ENCODE measurements around the gene NFIC.

NFIC gene

DNA sequence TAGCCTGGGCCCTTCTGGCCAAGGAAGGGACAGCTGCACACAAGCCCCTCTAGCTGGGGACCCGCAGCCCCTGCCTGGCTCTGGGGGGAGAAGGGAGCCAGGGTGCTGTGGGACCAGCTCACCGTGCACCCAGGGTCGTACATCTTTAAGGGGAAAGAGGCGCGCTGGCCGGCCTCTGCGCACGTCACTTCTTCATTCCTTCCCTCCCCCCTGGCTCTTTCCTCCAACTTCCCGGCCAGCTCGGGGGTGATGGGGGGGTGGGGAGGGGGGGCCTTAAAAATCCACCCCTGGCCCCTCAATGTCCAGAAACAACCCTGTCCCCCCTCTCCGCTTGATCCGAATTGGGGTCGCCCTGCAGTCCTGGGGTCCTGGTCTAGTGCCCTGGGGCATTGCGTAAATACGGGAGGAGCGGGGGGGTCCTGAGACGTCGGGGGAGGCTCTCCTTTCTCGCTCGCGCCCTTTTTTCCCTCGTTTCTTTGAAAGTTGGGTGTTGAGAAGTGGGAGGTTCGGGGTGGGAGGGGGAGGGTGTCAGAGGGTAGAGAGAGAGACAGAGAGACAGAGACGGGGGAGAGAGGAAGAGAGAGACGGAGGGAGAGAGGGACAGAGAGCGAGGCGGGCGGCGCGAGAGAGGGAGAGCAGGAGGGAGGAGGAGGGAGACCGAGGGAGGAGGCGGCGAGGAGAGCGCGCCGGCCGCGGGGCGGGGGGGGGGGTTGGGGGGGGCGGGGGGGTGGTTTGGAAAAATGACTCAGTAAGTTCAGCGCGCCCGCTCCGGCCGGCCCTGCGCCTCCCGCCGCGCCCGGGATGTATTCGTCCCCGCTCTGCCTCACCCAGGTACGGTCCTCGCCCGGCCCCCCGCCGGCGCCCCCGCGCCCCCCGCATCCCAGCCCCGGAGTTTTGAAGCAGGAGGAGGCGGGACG lies at the start of gene NFIC:
TSS of gene NFIC (plus strand) at position 748 of the 917 bp plus-strand sequence. CDS start at position 802, 54 bp downstream.
- Histone ChIP-seq H3K79me2 (ENCODE audit: low read length) (no peaks in the 10 kb centered on the region), H3F3A (ENCODE audit: insufficient read depth, low read length) (no peaks in the 10 kb centered on the region), H4K20me1 (ENCODE audit: insufficient read depth, low read length) (no peaks in the 10 kb centered on the region), H2AFZ (ENCODE audit: low read length) (no peak within 1 kb of the TSS), H3K27ac (ENCODE audit: low read length) (no peak within 1 kb of the TSS), H3K9ac (ENCODE audit: low read length) (no peak within 1 kb of the TSS), H3K27me3 (replicated peaks; ENCODE audit: insufficient read depth, low read length) (peaks cover 93% of the 10 kb centered on the region), H3K4me3 (ENCODE audit: low read length) (no peak within 1 kb of the TSS), H3K36me3 (replicated peaks; ENCODE audit: insufficient read depth, low read length) (no peaks in the 10 kb centered on the region), H3K9me2 (replicated peaks; ENCODE audit: insufficient read depth, low read length) (no peaks in the 10 kb centered on the region), H3K4me1 (ENCODE audit: low read length) (no peaks in the 10 kb centered on the region), H3K9me3 (replicated peaks; ENCODE audit: insufficient read depth, low read length) (no peaks in the 10 kb centered on the region), H3K4me2 (ENCODE audit: low read depth, low read length) (no peak within 1 kb of the TSS)
- TF ChIP-seq EZH2 (optimal IDR thresholded peaks at IDR 0.05; ENCODE audit: low read depth, low read length): no peak
- TF ChIP-seq, protein P1, sequence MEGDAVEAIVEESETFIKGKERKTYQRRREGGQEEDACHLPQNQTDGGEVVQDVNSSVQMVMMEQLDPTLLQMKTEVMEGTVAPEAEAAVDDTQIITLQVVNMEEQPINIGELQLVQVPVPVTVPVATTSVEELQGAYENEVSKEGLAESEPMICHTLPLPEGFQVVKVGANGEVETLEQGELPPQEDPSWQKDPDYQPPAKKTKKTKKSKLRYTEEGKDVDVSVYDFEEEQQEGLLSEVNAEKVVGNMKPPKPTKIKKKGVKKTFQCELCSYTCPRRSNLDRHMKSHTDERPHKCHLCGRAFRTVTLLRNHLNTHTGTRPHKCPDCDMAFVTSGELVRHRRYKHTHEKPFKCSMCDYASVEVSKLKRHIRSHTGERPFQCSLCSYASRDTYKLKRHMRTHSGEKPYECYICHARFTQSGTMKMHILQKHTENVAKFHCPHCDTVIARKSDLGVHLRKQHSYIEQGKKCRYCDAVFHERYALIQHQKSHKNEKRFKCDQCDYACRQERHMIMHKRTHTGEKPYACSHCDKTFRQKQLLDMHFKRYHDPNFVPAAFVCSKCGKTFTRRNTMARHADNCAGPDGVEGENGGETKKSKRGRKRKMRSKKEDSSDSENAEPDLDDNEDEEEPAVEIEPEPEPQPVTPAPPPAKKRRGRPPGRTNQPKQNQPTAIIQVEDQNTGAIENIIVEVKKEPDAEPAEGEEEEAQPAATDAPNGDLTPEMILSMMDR (IDR thresholded peaks at IDR 0.05; ENCODE audit: low read length): no peak
- DNase-seq: no peak

DNA sequence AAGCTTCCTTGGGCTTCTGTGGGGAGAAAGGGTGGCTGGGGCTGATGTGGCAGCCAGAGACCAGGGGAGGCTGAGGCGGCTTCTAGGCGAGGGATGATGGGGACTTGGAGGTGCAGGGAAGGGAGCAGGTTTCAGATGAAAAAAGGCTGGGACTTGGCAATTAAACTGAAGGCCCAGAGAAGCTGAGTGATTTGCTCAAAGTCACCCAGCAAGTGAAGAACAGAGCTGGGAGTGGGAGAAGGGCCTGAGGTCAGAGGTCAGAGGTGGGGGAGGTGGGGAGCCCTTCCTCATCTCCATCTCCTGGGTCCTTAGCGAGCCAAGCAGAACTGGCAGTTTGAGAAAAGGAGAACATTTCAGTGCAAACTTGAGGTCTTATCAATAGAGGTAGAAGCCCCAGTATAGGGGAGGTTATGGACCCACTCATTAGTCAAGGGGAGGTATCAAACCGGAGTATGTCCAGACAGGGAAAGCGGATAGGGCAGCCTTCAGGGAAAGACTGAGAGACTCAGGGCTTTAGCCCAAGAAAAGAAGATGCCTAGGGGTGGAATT lies 49.6 kb upstream of the NFIC start:
- Histone ChIP-seq H3K27ac (ENCODE audit: low read length) (no peak overlapping the region), H3K4me1 (ENCODE audit: low read length) (no peaks in the 10 kb centered on the region), H3F3A (ENCODE audit: insufficient read depth, low read length) (no peaks in the 10 kb centered on the region), H3K79me2 (ENCODE audit: low read length) (no peaks in the 10 kb centered on the region), H3K27me3 (replicated peaks; ENCODE audit: insufficient read depth, low read length) (peaks cover 95% of the 10 kb centered on the region), H3K36me3 (replicated peaks; ENCODE audit: insufficient read depth, low read length) (no peaks in the 10 kb centered on the region), H3K9me2 (replicated peaks; ENCODE audit: insufficient read depth, low read length) (no peaks in the 10 kb centered on the region), H4K20me1 (ENCODE audit: insufficient read depth, low read length) (no peaks in the 10 kb centered on the region), H3K9ac (ENCODE audit: low read length) (no peak overlapping the region), H3K4me2 (ENCODE audit: low read depth, low read length) (no peak overlapping the region), H3K9me3 (replicated peaks; ENCODE audit: insufficient read depth, low read length) (no peaks in the 10 kb centered on the region), H3K4me3 (ENCODE audit: low read length) (no peak overlapping the region), H2AFZ (ENCODE audit: low read length) (no peak overlapping the region)
- no peak for DNase-seq
- TF ChIP-seq, protein P1 (IDR thresholded peaks at IDR 0.05; ENCODE audit: low read length): no peak
- no peak for TF ChIP-seq EZH2 (optimal IDR thresholded peaks at IDR 0.05; ENCODE audit: low read depth, low read length)
- no peak for TF ChIP-seq EZH2phosphoT487 (IDR thresholded peaks at IDR 0.05; ENCODE audit: low read length)

DNA sequence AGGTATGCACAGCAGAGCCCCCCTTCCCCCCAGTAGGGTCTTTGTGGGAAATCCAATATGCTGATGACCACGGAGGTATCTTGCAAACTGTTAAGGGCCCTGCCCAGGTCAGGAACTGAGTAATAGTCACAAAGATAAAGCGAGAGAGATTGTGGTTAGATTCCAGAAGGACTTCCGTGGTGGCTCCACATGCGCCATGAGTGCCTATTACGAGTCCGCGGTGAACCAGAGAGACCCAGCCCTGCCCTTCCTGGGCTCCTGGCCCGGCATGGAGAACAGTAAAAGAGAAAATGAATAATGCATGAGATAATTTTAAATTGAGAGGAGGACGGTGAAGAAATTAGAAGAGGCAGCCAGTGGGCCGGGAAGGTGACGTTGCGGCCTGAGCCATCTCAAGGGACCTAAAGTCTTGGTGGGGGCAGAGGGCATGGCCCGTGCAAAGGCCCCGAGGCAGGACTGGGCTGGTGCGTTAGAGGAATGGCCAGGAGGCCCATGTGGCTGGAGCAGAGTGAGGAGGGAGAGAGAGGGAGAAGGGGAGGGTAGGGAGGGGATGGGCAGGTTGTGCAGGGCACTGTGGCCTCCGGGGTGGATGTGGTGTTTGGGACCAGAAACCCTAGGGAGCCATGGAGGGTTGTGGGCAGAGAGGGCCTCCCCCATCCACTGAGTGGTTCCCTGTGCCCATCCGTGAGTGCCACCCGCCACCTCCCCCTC lies 46.6 kb upstream of the NFIC start:
- no peak overlapping the region for H3K9ac ChIP-seq (ENCODE audit: low read length)
- no peak for DNase-seq
- H3K36me3 ChIP-seq (replicated peaks; ENCODE audit: insufficient read depth, low read length): no peaks in the 10 kb centered on the region
- H3K27me3 ChIP-seq (replicated peaks; ENCODE audit: insufficient read depth, low read length): peaks cover 83% of the 10 kb centered on the region
- H3K4me3 ChIP-seq (ENCODE audit: low read length): no peak overlapping the region
- TF ChIP-seq EZH2phosphoT487 (IDR thresholded peaks at IDR 0.05; ENCODE audit: low read length): no peak
- no peaks in the 10 kb centered on the region for H3K9me2 ChIP-seq (replicated peaks; ENCODE audit: insufficient read depth, low read length)
- H3K79me2 ChIP-seq (ENCODE audit: low read length): no peaks in the 10 kb centered on the region
- H2AFZ ChIP-seq (ENCODE audit: low read length): no peak overlapping the region
- H4K20me1 ChIP-seq (ENCODE audit: insufficient read depth, low read length): no peaks in the 10 kb centered on the region
- H3K27ac ChIP-seq (ENCODE audit: low read length): no peak overlapping the region
- H3K4me1 ChIP-seq (ENCODE audit: low read length): no peaks in the 10 kb centered on the region
- H3K9me3 ChIP-seq (replicated peaks; ENCODE audit: insufficient read depth, low read length): no peaks in the 10 kb centered on the region
- H3K4me2 ChIP-seq (ENCODE audit: low read depth, low read length): no peak overlapping the region
- no peaks in the 10 kb centered on the region for H3F3A ChIP-seq (ENCODE audit: insufficient read depth, low read length)

All from MM.1S (cell line).